Smooth muscle cell (in vitro differentiated cells): ENCODE data around the gene NR1H2. TPM values are rescaled to one million over a fixed set of nuclear protein-coding genes. Genes with fewer than 3 reads are reported as not detected.
A peak's percentile ranks its signal among the peaks of the same experiment; 100 is the strongest.

Experiments used
- DNase-seq: peaks from one replicate; lab custom pipeline; 2025; ENCODE audit not compliant: unreplicated experiment; lab: John Stamatoyannopoulos, UW
- H2AFZ ChIP-seq: fragments of 200-600 bp; sonication (generic); 2 replicates; pipeline ENCODE4 v1.6.0; 2016; ENCODE audit warnings: antibody characterized with exemption, low read depth, mild to moderate bottlenecking
- H3F3A ChIP-seq: fragments of 200-600 bp; sonication (generic); 2 replicates; pipeline ENCODE4 v1.6.0; 2017; ENCODE audit warnings: antibody characterized with exemption, low read depth
- H3K27ac ChIP-seq: fragments of 200-600 bp; sonication (generic); 2 replicates; pipeline ENCODE4 v1.5.1; 2016; ENCODE audit warnings: low read depth, mild to moderate bottlenecking
- H3K27me3 ChIP-seq: fragments of 200-600 bp; sonication (generic); 2 replicates; pipeline ENCODE4 v1.6.1; 2016; ENCODE audit warnings: low read depth, mild to moderate bottlenecking
- H3K36me3 ChIP-seq: fragments of 200-600 bp; sonication (generic); 2 replicates; pipeline ENCODE4 v1.5.1; 2016; ENCODE audit warnings: low read depth
- H3K4me1 ChIP-seq: fragments of 200-600 bp; sonication (generic); 2 replicates; pipeline ENCODE4 v1.5.1; 2016; ENCODE audit warnings: low read depth
- H3K4me2 ChIP-seq: fragments of 200-600 bp; sonication (generic); 2 replicates; pipeline ENCODE4 v1.6.0; 2016; ENCODE audit warnings: mild to moderate bottlenecking
- H3K4me3 ChIP-seq: fragments of 200-600 bp; sonication (generic); 2 replicates; pipeline ENCODE4 v1.5.1; 2016; ENCODE audit warnings: mild to moderate bottlenecking
- H3K79me2 ChIP-seq: fragments of 200-600 bp; sonication (generic); 2 replicates; pipeline ENCODE4 v1.6.0; 2016; ENCODE audit warnings: low read depth, mild to moderate bottlenecking
- H3K9ac ChIP-seq: fragments of 200-600 bp; sonication (generic); 2 replicates; pipeline ENCODE4 v1.6.0; 2016; ENCODE audit warnings: low read depth
- H3K9me3 ChIP-seq: fragments of 200-600 bp; sonication (generic); replicated peaks from 2 replicates; pipeline ENCODE4 v1.5.1; 2016; ENCODE audit warnings: low read depth
- H4K20me1 ChIP-seq: fragments of 200-600 bp; sonication (generic); 2 replicates; pipeline ENCODE4 v1.6.0; 2016; ENCODE audit warnings: low read depth
- CTCF ChIP-seq: fragments of 200-600 bp; sonication (generic); IDR thresholded peaks from 2 replicates; pipeline ENCODE4 v1.5.1; 2017; ENCODE audit warnings: borderline replicate concordance, mild to moderate bottlenecking, antibody characterized with exemption; ENCODE audit not compliant: insufficient read depth, poor library complexity, severe bottlenecking
- WGBS: methylation state at CpG from one replicate; pipeline ENCODE4 v1.1.7; 2016; ENCODE audit warnings: low lambda C conversion rate; 5-methylcytosine and 5-hydroxymethylcytosine counted together
- polyA plus RNA-seq: library from polyadenylated mRNA; unstranded; fragments of >200 nt; fragmentation: Nextera tagmentation; extraction: Ambion mirVana; gene quantifications from 2 replicates; pipeline ENCODE4 v1.2.1, GENCODE V29; 2016
- total RNA-seq: library from RNA; depleted of rRNA; stranded (reverse); fragments of >200 nt; gene quantifications from 2 replicates; pipeline ENCODE4 v1.2.3, GENCODE V29; 2014

NR1H2 gene
- total and polyA plus RNA-seq, 2 experiments from 2014 or later = 39.5 to 69.7 TPM

DNA sequence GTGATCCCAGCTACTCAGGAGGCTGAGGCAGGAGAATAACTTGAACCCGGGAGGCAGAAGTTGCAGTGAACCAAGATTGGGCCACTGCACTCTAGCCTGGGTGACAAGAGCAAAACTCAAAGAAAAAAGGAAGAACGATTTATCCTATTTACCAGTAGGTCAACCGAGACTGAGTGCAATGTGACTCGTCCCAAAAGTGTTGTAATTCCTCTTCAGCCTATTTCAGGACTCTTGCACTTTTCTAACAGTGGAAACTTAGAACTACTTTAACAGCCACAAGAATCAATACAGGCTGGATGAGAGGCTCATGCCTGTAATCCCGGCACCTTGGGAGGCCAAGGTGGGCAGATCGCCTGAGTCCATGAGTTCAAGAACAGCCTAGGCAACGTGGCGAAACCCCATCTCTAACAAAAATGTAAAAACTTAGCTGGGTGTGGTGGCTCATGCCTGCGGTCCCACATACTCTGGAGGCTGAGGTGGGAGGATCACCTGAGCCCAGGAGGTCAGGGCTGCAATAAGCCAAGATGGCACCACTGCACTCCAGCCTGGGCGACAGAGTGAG, 4.3 kb upstream of the NR1H2 start:
- no peaks in the 10 kb centered on the region for H3K36me3 ChIP-seq
- H3K4me3 ChIP-seq = no peak overlapping the region
- no peak overlapping the region for H3K9ac ChIP-seq
- H3K4me2 ChIP-seq = no peak overlapping the region
- no peak overlapping the region for H3K27ac ChIP-seq
- no peak overlapping the region for H2AFZ ChIP-seq
- H3K27me3 ChIP-seq = no peaks in the 10 kb centered on the region
- no peak for DNase-seq
- H4K20me1 ChIP-seq = peaks cover under 1% of the 10 kb centered on the region
- no peak for TF ChIP-seq CTCF
- no peaks in the 10 kb centered on the region for H3K9me3 ChIP-seq
- no peaks in the 10 kb centered on the region for H3K4me1 ChIP-seq
- H3F3A ChIP-seq = no peaks in the 10 kb centered on the region
- H3K79me2 ChIP-seq = no peaks in the 10 kb centered on the region
- 88% methylated on average over 10 of the region's 10 CpGs for WGBS

GRCh38 chr19:50377051-50377461, 799 bp downstream of the NR1H2 start:
- Histone ChIP-seq H3K79me2 (no peaks in the 10 kb centered on the region), H3K4me1 (no peaks in the 10 kb centered on the region), H3F3A (no peaks in the 10 kb centered on the region), H3K27ac (no peak overlapping the region), H3K9ac (no peak overlapping the region), H3K27me3 (no peaks in the 10 kb centered on the region), H3K4me3 (peak overlapping the region; percentile 77), H4K20me1 (peaks cover 12% of the 10 kb centered on the region), H2AFZ (no peak overlapping the region), H3K9me3 (no peaks in the 10 kb centered on the region), H3K36me3 (no peaks in the 10 kb centered on the region), H3K4me2 (no peak overlapping the region)
- TF ChIP-seq CTCF = no peak
- no peak for DNase-seq
- 53% methylated on average over 4 of the region's 7 CpGs for WGBS

DNA sequence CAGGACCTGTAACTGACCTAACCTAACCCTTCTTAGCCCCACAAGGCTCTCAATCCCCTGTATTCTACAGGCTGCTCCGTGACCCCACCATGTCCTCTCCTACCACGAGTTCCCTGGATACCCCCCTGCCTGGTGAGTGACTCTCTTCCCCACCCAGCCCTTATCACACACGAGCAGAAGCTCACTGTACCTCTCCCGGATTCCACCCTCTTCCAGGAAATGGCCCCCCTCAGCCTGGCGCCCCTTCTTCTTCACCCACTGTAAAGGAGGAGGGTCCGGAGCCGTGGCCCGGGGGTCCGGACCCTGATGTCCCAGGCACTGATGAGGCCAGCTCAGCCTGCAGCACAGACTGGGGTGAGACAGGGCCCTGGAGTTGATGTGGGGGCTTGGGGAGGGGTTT, 1.3 kb downstream of the NR1H2 start:
- Histone ChIP-seq H3K79me2 (no peaks in the 10 kb centered on the region), H3K9me3 (no peaks in the 10 kb centered on the region), H3K4me2 (no peak overlapping the region), H3K4me1 (no peaks in the 10 kb centered on the region), H2AFZ (no peak overlapping the region), H3K4me3 (no peak overlapping the region), H3F3A (no peaks in the 10 kb centered on the region), H3K27ac (no peak overlapping the region), H3K27me3 (no peaks in the 10 kb centered on the region), H3K36me3 (no peaks in the 10 kb centered on the region), H4K20me1 (peaks cover 12% of the 10 kb centered on the region), H3K9ac (no peak overlapping the region)
- 98% methylated on average over 9 of the region's 9 CpGs for WGBS
- no peak for TF ChIP-seq CTCF
- DNase-seq = no peak

DNA sequence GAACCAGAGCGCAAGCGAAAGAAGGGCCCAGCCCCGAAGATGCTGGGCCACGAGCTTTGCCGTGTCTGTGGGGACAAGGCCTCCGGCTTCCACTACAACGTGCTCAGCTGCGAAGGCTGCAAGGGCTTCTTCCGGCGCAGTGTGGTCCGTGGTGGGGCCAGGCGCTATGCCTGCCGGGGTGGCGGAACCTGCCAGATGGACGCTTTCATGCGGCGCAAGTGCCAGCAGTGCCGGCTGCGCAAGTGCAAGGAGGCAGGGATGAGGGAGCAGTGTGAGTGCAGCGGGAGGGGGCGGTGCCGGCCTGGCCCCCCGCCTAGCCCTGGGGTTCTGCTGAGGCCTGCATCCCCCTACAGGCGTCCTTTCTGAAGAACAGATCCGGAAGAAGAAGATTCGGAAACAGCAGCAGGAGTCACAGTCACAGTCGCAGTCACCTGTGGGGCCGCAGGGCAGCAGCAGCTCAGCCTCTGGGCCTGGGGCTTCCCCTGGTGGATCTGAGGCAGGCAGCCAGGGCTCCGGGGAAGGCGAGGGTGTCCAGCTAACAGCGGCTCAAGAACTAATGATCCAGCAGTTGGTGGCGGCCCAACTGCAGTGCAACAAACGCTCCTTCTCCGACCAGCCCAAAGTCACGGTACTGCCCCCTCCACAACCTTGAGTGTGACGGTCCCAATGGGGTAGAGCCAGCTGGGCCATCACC, 2.1 kb downstream of the NR1H2 start:
- no peaks in the 10 kb centered on the region for H3F3A ChIP-seq
- WGBS = 99% methylated on average over 36 of the region's 36 CpGs
- no peaks in the 10 kb centered on the region for H3K79me2 ChIP-seq
- no peak overlapping the region for H3K4me3 ChIP-seq
- no peaks in the 10 kb centered on the region for H3K9me3 ChIP-seq
- no peak for TF ChIP-seq CTCF
- no peak for DNase-seq
- no peaks in the 10 kb centered on the region for H3K4me1 ChIP-seq
- peaks cover 12% of the 10 kb centered on the region for H4K20me1 ChIP-seq
- H3K27ac ChIP-seq = no peak overlapping the region
- no peak overlapping the region for H3K9ac ChIP-seq
- no peak overlapping the region for H3K4me2 ChIP-seq
- H3K27me3 ChIP-seq = no peaks in the 10 kb centered on the region
- no peak overlapping the region for H2AFZ ChIP-seq
- H3K36me3 ChIP-seq = no peaks in the 10 kb centered on the region
